Measurements from ENCODE around the gene EFNA2.

The EFNA2 gene

DNA sequence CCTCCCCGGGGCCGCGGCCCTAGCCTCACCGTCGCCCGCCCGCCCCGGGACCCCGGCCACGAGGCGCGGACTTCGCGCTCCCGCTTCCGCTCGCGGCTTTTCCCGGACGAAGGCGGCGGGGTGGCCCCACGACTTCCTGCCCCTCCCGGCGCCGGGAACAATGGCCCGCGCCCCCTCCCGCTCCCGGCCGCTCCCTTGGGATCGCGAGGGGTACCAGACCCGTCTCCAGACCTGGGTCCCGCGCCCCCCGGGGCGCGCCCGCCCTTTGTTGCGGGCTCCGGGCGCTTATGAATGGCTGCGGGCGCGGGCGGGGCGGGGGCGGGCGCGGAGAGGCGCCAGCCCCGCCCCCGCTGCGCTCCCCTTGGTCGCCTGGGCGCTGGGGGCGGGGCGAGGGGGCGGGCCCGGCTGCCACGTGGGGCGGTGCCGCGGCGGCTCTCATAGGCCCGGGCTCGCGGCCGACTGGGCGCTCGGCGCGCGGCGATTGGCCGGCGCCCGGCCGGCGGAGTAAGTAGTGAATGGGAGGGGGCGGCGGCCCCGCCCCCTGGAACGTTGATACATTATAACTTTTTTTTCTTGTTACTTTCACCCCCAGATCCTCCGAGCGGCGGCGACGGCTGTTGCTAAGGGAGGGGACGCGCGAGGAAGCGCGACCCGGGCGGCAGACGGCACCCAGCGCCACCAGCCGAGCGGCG lies 36.2 kb upstream of the EFNA2 start:
- peak; percentile 91 for DNase-seq (ENCODE audit: low read depth)

DNA sequence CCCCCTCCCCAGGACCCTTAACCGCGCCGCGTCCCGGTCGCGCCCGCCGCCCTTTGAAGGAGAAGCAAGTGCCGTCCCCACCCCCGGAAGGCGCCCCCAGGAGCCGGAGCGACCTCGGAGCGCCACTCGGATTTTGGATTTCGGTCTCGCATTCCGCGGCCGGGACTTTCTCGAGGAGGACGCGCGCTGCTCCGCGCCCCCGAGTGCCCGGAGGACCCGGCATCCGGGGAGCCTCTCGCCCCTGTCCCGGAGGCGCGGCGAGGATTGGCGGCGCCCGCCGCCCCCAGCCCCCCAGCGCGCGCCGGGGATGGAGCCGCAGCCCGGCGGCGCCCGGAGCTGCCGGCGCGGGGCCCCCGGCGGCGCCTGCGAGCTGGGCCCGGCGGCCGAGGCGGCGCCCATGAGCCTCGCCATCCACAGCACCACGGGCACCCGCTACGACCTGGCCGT lies 35.7 kb upstream of the EFNA2 start:
- DNase-seq (ENCODE audit: low read depth), result no peak

- DNase-seq (ENCODE audit: low read depth), result no peak
Observed at GRCh38 chr19:1250437-1251260, 35.0 kb upstream of the EFNA2 start.

GRCh38 chr19:1251330-1252220 lies 34.1 kb upstream of the EFNA2 start:
- DNase-seq (ENCODE audit: low read depth), result peak; percentile 55

- no peak for DNase-seq (ENCODE audit: low read depth)
Observed at GRCh38 chr19:1252221-1252820, 33.4 kb upstream of the EFNA2 start.

DNA sequence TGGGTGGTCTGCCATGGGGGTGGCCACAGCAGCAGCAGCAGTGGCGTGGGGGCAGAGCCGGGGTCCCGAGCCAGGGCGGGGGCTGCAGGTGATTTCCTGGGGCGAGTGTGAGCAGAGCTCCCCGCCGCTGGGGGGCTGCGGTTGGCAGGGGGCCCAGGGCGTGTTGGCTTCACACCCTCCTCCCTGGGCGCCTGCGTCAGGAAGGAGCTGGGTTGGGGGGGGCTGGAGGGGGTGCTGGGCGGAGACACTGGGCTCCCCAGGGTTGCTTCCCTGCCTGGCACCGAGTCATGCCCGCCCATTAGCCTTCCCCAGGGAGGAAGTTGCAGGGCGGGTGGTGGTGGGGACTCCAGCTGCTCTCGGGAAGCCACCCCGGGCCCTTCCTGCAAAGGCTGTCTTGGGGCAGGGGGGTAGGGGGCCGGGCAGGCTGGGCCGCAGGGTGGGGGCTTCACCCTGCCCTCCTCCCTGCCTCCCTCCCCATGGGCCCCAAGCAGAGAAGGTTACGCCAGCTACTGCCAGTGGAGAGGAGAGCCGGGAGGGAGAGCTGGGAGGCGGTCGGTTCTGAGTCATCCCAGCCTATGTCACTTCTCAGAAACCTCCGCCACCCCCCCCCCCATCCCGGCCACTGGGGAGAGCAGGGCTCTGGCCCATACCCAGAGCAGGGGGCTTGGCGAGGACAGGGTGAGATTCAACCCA lies 32.7 kb upstream of the EFNA2 start:
- no peak for DNase-seq (ENCODE audit: low read depth)

DNA sequence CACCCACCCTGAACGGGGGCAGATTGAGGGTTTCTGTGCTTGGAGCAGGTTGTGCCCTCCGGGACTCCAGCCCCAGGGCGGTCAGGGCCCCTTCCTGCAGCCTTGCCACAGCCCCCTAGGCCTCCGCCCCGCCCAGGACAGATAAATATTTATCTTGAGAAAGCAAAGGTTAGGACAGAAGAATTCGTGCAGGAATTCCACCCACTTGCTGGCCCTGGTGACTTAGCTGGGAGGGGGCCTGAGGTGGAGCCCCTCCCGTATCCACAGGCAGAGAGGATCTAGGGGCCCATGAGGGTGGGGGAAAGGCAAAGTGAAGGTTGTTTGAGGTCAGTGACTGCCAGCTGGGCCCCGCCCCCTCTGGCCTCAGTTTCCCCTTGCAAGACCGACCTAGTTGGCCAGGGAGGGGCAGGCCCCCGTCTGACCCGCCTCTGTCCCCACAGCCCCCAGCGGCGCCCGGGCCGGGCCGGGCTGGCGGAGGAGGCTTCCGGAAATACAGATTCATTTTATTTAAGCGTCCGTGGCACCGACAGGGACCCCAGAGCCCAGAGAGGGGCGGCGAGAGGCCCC lies 32.1 kb upstream of the EFNA2 start:
- no peak for DNase-seq (ENCODE audit: low read depth)

GRCh38 chr19:1254081-1254527 lies 31.6 kb upstream of the EFNA2 start:
- DNase-seq (ENCODE audit: low read depth), result no peak

- DNase-seq (ENCODE audit: low read depth), result no peak
Observed at GRCh38 chr19:1254530-1255185, 31.0 kb upstream of the EFNA2 start.

GRCh38 chr19:1255186-1256161 lies 30.2 kb upstream of the EFNA2 start:
- no peak for DNase-seq (ENCODE audit: low read depth)

DNA sequence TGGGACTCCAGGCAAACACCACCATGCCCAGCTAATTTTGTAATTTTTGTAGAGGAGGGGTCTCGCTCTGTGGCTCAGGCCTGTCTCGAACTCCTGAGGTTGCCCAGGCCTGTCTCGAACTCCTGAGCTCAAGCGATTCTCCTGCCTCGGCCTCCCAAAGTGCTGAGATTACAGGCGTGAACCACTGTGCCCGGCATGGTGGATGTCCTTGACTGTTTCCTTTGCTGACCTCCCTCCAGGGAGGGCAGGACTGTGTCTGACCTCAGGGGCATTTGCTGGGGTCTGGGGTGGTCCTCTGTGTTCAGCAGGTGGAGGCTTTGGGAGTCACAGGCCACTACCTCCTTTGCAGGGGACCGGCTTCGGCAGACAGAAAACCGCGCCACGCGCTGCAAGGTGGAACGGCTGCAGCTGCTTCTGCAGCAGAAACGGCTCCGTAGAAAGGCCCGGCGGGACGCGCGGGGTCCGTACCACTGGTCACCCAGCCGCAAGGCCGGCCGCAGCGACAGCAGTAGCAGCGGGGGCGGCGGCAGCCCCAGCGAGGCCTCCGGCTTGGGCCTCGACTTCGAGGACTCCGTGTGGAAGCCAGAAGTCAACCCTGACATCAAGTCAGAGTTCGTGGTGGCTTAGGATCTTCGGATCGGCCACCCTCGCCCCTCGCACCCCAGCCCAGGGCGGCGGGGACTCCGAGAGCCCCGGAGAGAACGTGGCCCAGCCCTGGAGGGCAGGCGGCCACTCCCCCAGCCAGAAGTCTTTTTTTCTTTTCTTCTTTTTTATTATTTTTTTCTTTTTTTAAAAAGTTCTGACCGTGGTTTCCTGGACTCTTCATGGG lies 28.8 kb upstream of the EFNA2 start:
- no peak for DNase-seq (ENCODE audit: low read depth)

DNA sequence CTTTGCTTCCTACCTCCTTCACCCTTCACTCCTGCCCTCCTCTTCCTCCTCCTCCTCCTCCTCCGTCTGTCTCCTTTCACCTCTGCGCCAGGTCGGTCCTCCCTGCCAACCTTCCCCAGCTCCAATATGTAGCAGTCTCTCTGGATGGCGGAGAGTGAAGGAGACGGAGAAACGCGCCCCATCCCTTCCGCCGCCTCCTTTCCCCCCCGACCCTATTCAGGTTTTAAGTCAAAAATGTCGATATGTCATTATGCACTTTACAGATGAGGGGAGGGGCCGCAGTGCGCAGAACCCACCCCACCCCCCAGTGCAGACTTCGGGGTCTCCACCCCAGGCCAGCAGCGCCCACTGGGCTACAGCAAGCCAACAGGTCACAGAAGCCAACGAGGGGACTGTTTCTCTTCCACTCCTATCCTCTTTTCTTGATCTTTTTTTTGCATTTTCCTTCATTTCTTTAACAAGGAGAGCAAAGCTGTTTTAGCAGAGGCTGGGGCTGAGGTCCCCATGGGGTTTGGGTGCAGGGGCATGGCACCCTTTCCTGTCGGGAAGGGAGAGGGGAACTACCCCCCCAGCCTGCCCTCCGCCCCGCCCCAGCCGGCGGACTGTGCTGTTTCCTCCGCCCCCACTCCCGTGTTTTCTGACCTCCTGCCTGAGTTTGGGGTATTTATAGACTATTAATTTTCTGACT lies 28.1 kb upstream of the EFNA2 start:
- DNase-seq (ENCODE audit: low read depth), result no peak

DNA sequence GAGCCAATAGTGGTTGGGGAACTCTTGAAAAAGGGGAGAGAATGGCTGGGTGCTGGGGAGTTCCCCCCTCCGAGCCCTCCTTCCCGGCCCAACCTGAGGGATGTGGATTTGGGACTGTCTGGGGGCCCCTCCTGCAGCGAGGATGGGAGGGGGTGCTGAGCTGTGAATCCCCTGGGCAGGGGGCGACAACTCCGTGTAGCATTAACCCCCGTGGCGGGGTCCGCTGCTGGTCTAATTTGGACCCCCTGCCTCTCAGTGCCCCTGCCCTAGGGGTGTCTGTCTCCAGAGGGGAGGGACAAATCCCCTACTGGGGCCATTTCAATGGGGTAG lies 27.5 kb upstream of the EFNA2 start:
- DNase-seq (ENCODE audit: low read depth), result no peak

GRCh38 chr19:1258707-1259205 lies 26.9 kb upstream of the EFNA2 start:
- no peak for DNase-seq (ENCODE audit: low read depth)

- DNase-seq (ENCODE audit: low read depth), result no peak
Observed at GRCh38 chr19:1259206-1259875, 26.3 kb upstream of the EFNA2 start.

DNA sequence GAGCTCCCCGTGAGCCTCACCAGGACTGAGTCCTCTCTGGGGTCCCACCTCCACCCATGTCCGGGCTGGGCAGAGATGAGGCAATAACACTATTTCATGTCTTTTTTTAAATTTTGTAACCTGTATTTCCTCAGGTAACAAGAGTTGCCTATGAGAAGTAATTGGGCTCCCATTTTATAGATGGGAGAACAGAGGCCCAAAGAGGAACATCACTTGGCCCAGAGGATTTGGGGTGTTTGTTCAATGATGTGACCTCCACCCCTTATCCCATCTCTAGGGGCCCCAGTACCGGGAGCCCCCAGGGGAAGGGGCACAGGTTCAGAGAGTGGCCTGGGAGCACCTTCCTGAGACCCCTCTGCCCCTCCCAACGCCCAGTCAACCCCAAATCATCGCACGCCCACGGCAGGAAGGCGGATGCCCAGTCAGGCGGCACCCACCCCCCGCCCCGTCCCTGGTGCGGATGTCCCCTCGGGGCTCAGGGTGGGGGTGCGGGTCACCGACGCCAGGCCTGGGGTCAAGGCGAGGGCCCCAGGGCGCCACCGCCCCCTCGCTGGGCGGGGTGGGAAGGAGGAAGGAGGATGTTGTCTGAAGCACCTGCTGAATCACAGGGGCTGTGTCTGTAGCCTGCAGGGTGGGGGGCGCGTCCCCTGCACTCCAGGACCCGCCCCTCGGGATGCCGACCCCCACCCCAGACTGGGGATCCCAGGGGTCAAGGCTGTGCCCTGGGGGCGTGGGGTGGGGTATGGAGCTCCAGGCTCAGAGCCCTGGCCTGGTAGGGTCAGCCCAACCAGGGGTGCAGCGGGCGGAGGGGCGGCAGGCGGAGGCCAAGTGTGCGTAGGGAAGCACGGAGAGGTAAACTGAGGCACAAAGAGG lies 25.6 kb upstream of the EFNA2 start:
- DNase-seq (ENCODE audit: low read depth), result no peak

Data from activated T-cell treated with anti-CD3 and anti-CD28 coated beads for 24 hours (primary cell).